Breast epithelium (tissue), 4 donors: Measurements from ENCODE around the gene PLEKHB2. TPM values are rescaled to one million over a fixed set of nuclear protein-coding genes. Genes with fewer than 3 reads are reported as not detected.
"Not testable (repeated sequence)": the region's sequence is repeated elsewhere in the genome, so short reads cannot be mapped to it uniquely, and the experiment has no call there.

Source experiments
- DNase-seq, 2 donors: peaks; one replicate each; pipeline ENCODE4 v3.0.0-alpha.2; 2019; ENCODE audit warnings: low spot score in 2 of 2
- H3K27ac ChIP-seq, 2 donors: fragments of 200-600 bp; sonication (generic) in 1 of 2; one replicate each; pipeline ENCODE4 v1.5.1; 2016 to 2019; ENCODE audit warnings: mild to moderate bottlenecking in 1 of 2
- H3K27me3 ChIP-seq, 2 donors: fragments of 200-600 bp; sonication (generic) in 1 of 2; one replicate each; pipeline versions ENCODE4 v1.5.1 to v1.6.0; 2017 to 2019; ENCODE audit warnings: control low read depth in 1 of 2, mild to moderate bottlenecking in 1 of 2
- H3K36me3 ChIP-seq: fragments of 200-600 bp; one replicate; pipeline ENCODE4 v1.5.1; 2019
- H3K4me1 ChIP-seq, 2 donors: fragments of 200-600 bp; sonication (generic); one replicate each; pipeline ENCODE4 v1.5.1; 2016 to 2019; ENCODE audit warnings: control low read depth in 1 of 2
- H3K4me3 ChIP-seq, 3 donors: fragments of 200-600 bp; sonication (generic); 1 replicate in 2 of 3; 2 replicates in 1 of 3; pipeline ENCODE4 v1.5.1; 2016 to 2019; ENCODE audit warnings: mild to moderate bottlenecking in 3 of 3, moderate library complexity in 2 of 3
- H3K9me3 ChIP-seq, 2 donors: fragments of 200-600 bp; sonication (generic) in 1 of 2; one replicate each; pipeline ENCODE4 v1.5.1; 2016 to 2019; ENCODE audit warnings: control low read depth in 1 of 2
- CTCF ChIP-seq, 3 donors: fragments of 450-650 bp; IDR thresholded peaks; one replicate each; pipeline ENCODE4 v1.5.1; 2016 to 2017; ENCODE audit warnings: antibody characterized with exemption in 3 of 3, mild to moderate bottlenecking in 3 of 3, moderate library complexity in 3 of 3
- POLR2A ChIP-seq: fragments of 450-650 bp; IDR thresholded peaks from one replicate; pipeline ENCODE4 v1.6.1; 2016; ENCODE audit warnings: antibody characterized with exemption, mild to moderate bottlenecking, moderate library complexity
- POLR2AphosphoS5 ChIP-seq, 3 donors: sonication (generic); formaldehyde crosslinking; IDR thresholded peaks; one replicate each; pipeline ENCODE4 v1.6.1; 2017; ENCODE audit warnings: antibody characterized with exemption in 3 of 3
- intact Hi-C: fragments of 100-400 bp; cut with DNase I; formaldehyde crosslinking; loops from one replicate; pipeline ENCODE4 v1.15.1; 2023; ENCODE audit warnings: low total_unique reads
- total RNA-seq, 3 donors: library from RNA; depleted of rRNA; stranded (reverse); fragments of >200 nt; gene quantifications; one replicate each; pipeline ENCODE4 v1.1.0, GENCODE V29; 2016

Gene PLEKHB2
- total RNA-seq, 3 donors from 2014 or later, result 47.4 to 75.4 (median 73.6) TPM

- no peak for TF ChIP-seq POLR2AphosphoS5 (IDR thresholded peaks at IDR 0.05)
- no peak for TF ChIP-seq POLR2A
- TF ChIP-seq CTCF (IDR thresholded peaks at IDR 0.05), result no peak
- intact Hi-C loops, result no loop called here
- Histone ChIP-seq H3K27ac (no peak overlapping the region), H3K27me3 (no peaks in the 10 kb centered on the region), H3K9me3 (no peaks in the 10 kb centered on the region), H3K4me3 (no peak overlapping the region), H3K36me3 (no peaks in the 10 kb centered on the region), H3K4me1 (no peaks in the 10 kb centered on the region)
- no peak for DNase-seq
Observed at GRCh38 chr2:131058920-131059319, 46.2 kb upstream of the PLEKHB2 start.

GRCh38 chr2:131063501-131064283 is 41.4 kb upstream of the PLEKHB2 start:
- TF ChIP-seq CTCF (IDR thresholded peaks at IDR 0.05) (no peak), POLR2AphosphoS5 (IDR thresholded peaks at IDR 0.05) (no peak)
- Histone ChIP-seq H3K4me3 (no peak overlapping the region), H3K36me3 (no peaks in the 10 kb centered on the region), H3K9me3 (no peaks in the 10 kb centered on the region), H3K4me1 (no peaks in the 10 kb centered on the region), H3K27me3 (no peaks in the 10 kb centered on the region), H3K27ac (no peak overlapping the region)
- no peak for DNase-seq
- intact Hi-C loops, result no loop called here

GRCh38 chr2:131064589-131065512 is 40.3 kb upstream of the PLEKHB2 start:
- Histone ChIP-seq H3K27ac (no peak overlapping the region), H3K27me3 (no peaks in the 10 kb centered on the region), H3K4me3 (no peak overlapping the region), H3K4me1 (no peaks in the 10 kb centered on the region), H3K9me3 (no peaks in the 10 kb centered on the region), H3K36me3 (no peaks in the 10 kb centered on the region)
- intact Hi-C loops, result no loop called here
- TF ChIP-seq POLR2AphosphoS5 (IDR thresholded peaks at IDR 0.05), result no peak
- TF ChIP-seq CTCF (IDR thresholded peaks at IDR 0.05), result no peak
- TF ChIP-seq POLR2A, result no peak
- no peak for DNase-seq

GRCh38 chr2:131067465-131068125 is 37.5 kb upstream of the PLEKHB2 start:
- Histone ChIP-seq H3K4me3 (no peak overlapping the region), H3K27me3 (no peaks in the 10 kb centered on the region), H3K4me1 (no peaks in the 10 kb centered on the region), H3K9me3 (no peaks in the 10 kb centered on the region), H3K36me3 (no peaks in the 10 kb centered on the region), H3K27ac (no peak overlapping the region)
- intact Hi-C loops, result no loop called here
- TF ChIP-seq POLR2A (no peak), POLR2AphosphoS5 (IDR thresholded peaks at IDR 0.05) (no peak), CTCF (IDR thresholded peaks at IDR 0.05) (no peak)
- DNase-seq, result no peak

GRCh38 chr2:131068172-131068571 is 37.0 kb upstream of the PLEKHB2 start:
- H3K9me3 ChIP-seq, DNase-seq, H3K36me3 ChIP-seq, H3K4me3 ChIP-seq, H3K27me3 ChIP-seq, H3K27ac ChIP-seq, intact Hi-C loops, H3K4me1 ChIP-seq: not testable (repeated sequence)

- intact Hi-C loops, H3K27ac ChIP-seq, DNase-seq: not testable (repeated sequence)
Observed at GRCh38 chr2:131075578-131075977, 29.6 kb upstream of the PLEKHB2 start.

More at GRCh38 chr2:131075578-131075977, 29.6 kb upstream of the PLEKHB2 start:
- not testable (repeated sequence) for H3K4me3 ChIP-seq, H3K9me3 ChIP-seq, H3K36me3 ChIP-seq, H3K4me1 ChIP-seq, H3K27me3 ChIP-seq
